GM12878 (cell line): ENCODE results near the gene ATP6V1C2. TPM values are rescaled to one million over a fixed set of nuclear protein-coding genes. Genes with fewer than 3 reads are reported as not detected.

Experiments
- ATAC-seq: fragments of 200-7000 bp; cut with Tn5 transposase; 3 replicates; pipeline ENCODE4 v1.9.1; 2020; ENCODE audit warnings: mild to moderate bottlenecking, moderate library complexity
- BruUV-seq: library from RNA; stranded (reverse); fragments of 400-500 nt; replicated peaks from 2 replicates; lab custom pipeline; 2021; lab: Mats Ljungman, UMichigan
- CTCF ChIA-PET: fragments of 300-600 bp; sonication (Branson Sonifier 250); formaldehyde crosslinking; extraction: SDS; loops from one replicate; lab custom pipeline; 2021; ENCODE audit warnings: inconsistent platforms; lab: Yijun Ruan, JAX
- POLR2A ChIA-PET: fragments of 350-600 bp; formaldehyde crosslinking; extraction: SDS; loops from one replicate; lab custom pipeline; 2021; ENCODE audit warnings: inconsistent platforms; lab: Charles Lee
- RAD21 ChIA-PET: fragments of 300-600 bp; sonication (Branson Sonifier 250); formaldehyde crosslinking; loops from one replicate; lab custom pipeline; 2023; ENCODE audit warnings: antibody characterized with exemption; ENCODE audit not compliant: unreplicated experiment; lab: Charles Lee
- SMC1A ChIA-PET: fragments of 300-600 bp; sonication (Branson Sonifier 250); formaldehyde crosslinking; loops from one replicate; lab custom pipeline; 2023; ENCODE audit not compliant: unreplicated experiment, uncharacterized antibody; lab: Charles Lee
- DNase-seq: peaks from one replicate; pipeline ENCODE4 v3.0.0-alpha.2; 2011; ENCODE audit warnings: low read depth, low spot score
- FAIRE-seq: peaks from 3 replicates; lab custom pipeline; 2011; peaks lifted over from hg19 to GRCh38; lab: Jason Lieb, UNC
- H2AFZ ChIP-seq: 2 replicates; pipeline ENCODE4 v1.6.0; 2011; ENCODE audit warnings: low read depth, low read length, control low read depth; ENCODE audit not compliant: control insufficient read depth
- H3K27ac ChIP-seq: 2 replicates; pipeline ENCODE4 v1.5.1; 2011; ENCODE audit warnings: control low read depth; ENCODE audit not compliant: control insufficient read depth, insufficient read depth
- H3K27me3 ChIP-seq, 2 experiments: replicated peaks in 1 of 2; 2 replicates each; pipeline versions ENCODE4 v1.6.0 to v1.6.1; 2011; ENCODE audit warnings: low read length in 1 of 2; ENCODE audit not compliant: control insufficient read depth in 2 of 2, insufficient read depth in 2 of 2
- H3K36me3 ChIP-seq, 2 experiments: 2 replicates each; pipeline ENCODE4 v1.5.1; 2011; ENCODE audit warnings: low read length in 1 of 2; ENCODE audit not compliant: control insufficient read depth in 2 of 2, insufficient read depth in 2 of 2
- H3K4me1 ChIP-seq: 2 replicates; pipeline ENCODE4 v1.6.1; 2011; ENCODE audit warnings: mild to moderate bottlenecking, low read length, moderate library complexity, mixed read lengths; ENCODE audit not compliant: control insufficient read depth, insufficient read depth
- H3K4me2 ChIP-seq: 2 replicates; pipeline ENCODE4 v1.6.0; 2011; ENCODE audit warnings: control low read depth; ENCODE audit not compliant: control insufficient read depth, insufficient read depth
- H3K4me3 ChIP-seq: fragments of 200-600 bp; sonication (generic); 2 replicates; pipeline ENCODE4 v1.5.1; 2016
- H3K79me2 ChIP-seq: 2 replicates; pipeline ENCODE4 v1.6.0; 2011; ENCODE audit warnings: low read length; ENCODE audit not compliant: control insufficient read depth, insufficient read depth
- H3K9ac ChIP-seq: 2 replicates; pipeline ENCODE4 v1.8.0; 2011; ENCODE audit warnings: low read length, control low read depth, mixed read lengths; ENCODE audit not compliant: control insufficient read depth, insufficient read depth
- H3K9me3 ChIP-seq: replicated peaks from 3 replicates; pipeline ENCODE4 v1.5.1; 2011; ENCODE audit warnings: mild to moderate bottlenecking, low read length; ENCODE audit not compliant: control insufficient read depth, insufficient read depth
- H4K20me1 ChIP-seq: 2 replicates; pipeline ENCODE4 v1.6.0; 2011; ENCODE audit not compliant: control insufficient read depth, insufficient read depth
- GABPA ChIP-seq: IDR thresholded peaks from 2 replicates; pipeline ENCODE4 v1.6.1; 2014; ENCODE audit warnings: antibody characterized with exemption, low read depth, mild to moderate bottlenecking, inconsistent platforms
- HDAC6 ChIP-seq: fragments of 200-600 bp; sonication (generic); IDR thresholded peaks from one replicate; pipeline ENCODE4 v1.8.0; 2017; ENCODE audit warnings: antibody characterized with exemption; ENCODE audit not compliant: unreplicated experiment
- IRF3 ChIP-seq: fragments of 450-650 bp; IDR thresholded peaks from 2 replicates; pipeline ENCODE4 v1.6.1; 2014; ENCODE audit warnings: mild to moderate bottlenecking
- POLR2A ChIP-seq: IDR thresholded peaks from 2 replicates; pipeline ENCODE4 v1.6.1; 2011; ENCODE audit warnings: low read depth, mild to moderate bottlenecking, low read length
- SPI1 ChIP-seq: IDR thresholded peaks from 2 replicates; pipeline ENCODE4 v1.6.1; 2011; ENCODE audit warnings: low read depth, mild to moderate bottlenecking, low read length, moderate library complexity, borderline replicate concordance; ENCODE audit not compliant: insufficient read depth
- ZNF622 ChIP-seq: fragments of 450-650 bp; IDR thresholded peaks from 2 replicates; pipeline ENCODE4 v1.6.1; 2017; ENCODE audit warnings: mild to moderate bottlenecking, inconsistent platforms
- WGBS: methylation state at CpG from one replicate; pipeline ENCODE4 v1.1.6; 2016; ENCODE audit warnings: low lambda C conversion rate; ENCODE audit not compliant: insufficient replicate concordance, insufficient coverage; ENCODE audit errors: missing lambda C conversion rate; 5-methylcytosine and 5-hydroxymethylcytosine counted together
- in situ Hi-C: fragments of 300-500 bp; cut with MboI; formaldehyde crosslinking; loops from 9 replicates; pipeline ENCODE4 v1.14.3; 2018; ENCODE audit warnings: mixed read lengths
- intact Hi-C: fragments of 100-400 bp; cut with micrococcal nuclease; formaldehyde crosslinking; loops from one replicate; pipeline ENCODE4 v1.14.2; 2022; ENCODE audit not compliant: unreplicated experiment
- polyA plus RNA-seq, 11 experiments: library from polyadenylated mRNA; depleted of rRNA in 4 of 11; unstranded in 6 of 11; stranded (reverse) in 5 of 11; fragments of >200 nt; fragmentation: Nextera tagmentation in 4 of 11; fragmentation: Illumina TruSeq in 1 of 11; extraction: Ambion mirVana in 4 of 11; extraction: Trizol in 1 of 11; gene quantifications; 1 replicate in 1 of 11; 2 replicates in 10 of 11; pipeline versions ENCODE4 v1.2.1 to v1.2.3, GENCODE V29; 2011 to 2016; ENCODE audit warnings: inconsistent platforms in 2 of 11, missing spikeins in 2 of 11, low read depth in 1 of 11
- total RNA-seq, 4 experiments: library from RNA; depleted of rRNA in 3 of 4; stranded (reverse); fragments of >200 nt in 3 of 4; fragmentation: Illumina TruSeq in 1 of 4; extraction: Trizol in 1 of 4; gene quantifications; 2 replicates each; pipeline versions ENCODE4 v1.2.1 to v1.2.3, GENCODE V29; 2013 to 2021

ATP6V1C2 gene
- total and polyA plus RNA-seq, 10 of the 15 experiments (the other 5 are each of a cell fraction or from before 2014, with no cell fraction given): 0.04 to 1.5 (median 0.24) TPM; not detected in 1

DNA sequence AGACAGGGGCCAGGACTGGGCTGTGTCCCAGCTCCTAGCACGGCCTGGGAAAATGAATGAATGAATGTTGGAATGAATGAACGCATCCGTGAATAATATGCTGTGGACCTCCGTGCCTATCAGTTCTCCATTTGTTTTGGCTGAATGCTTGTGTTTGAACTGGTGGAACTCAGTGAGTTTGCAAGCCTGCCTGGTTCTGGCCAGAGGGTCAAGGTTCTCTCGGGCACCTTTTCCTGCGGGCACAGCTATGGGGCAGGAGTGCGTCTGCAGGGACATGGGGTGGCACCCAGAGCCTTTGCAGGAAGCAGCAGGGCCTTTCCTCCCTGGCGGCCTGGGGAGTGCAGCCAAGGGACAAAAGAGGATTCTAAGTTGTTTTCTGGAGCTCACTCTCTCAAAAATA, 108.8 kb downstream of the ATP6V1C2 start:
- 72% methylated on average over 8 of the region's 8 CpGs for WGBS
- Histone ChIP-seq H3K27me3 (no peaks in the 10 kb centered on the region; a peak in 3 of 4 replicates), H3K79me2 (no peaks in the 10 kb centered on the region), H3K9ac (no peak overlapping the region), H3K27ac (no peak overlapping the region), H3K4me2 (no peak overlapping the region), H4K20me1 (no peaks in the 10 kb centered on the region), H3K9me3 (no peaks in the 10 kb centered on the region; the same call in 2 of the 3 replicates), H3K36me3 (no peaks in the 10 kb centered on the region), H2AFZ (no peak overlapping the region), H3K4me3 (no peak overlapping the region), H3K4me1 (no peaks in the 10 kb centered on the region)
- BruUV-seq: no TSS peak
- TF ChIP-seq ZNF622 (no peak), SPI1 (no peak), HDAC6 (no peak), GABPA (no peak), POLR2A (no peak), IRF3 (no peak)
- RAD21 ChIA-PET: no interaction called here
- CTCF ChIA-PET: interaction anchor here (1.0 to 4.6 kb wide), 8 partner anchors 15 to 560 kb away, joined by 3 to 42 read pairs (median 4); a partner anchor contains a TSS
- SMC1A ChIA-PET: interaction anchor here (1.4 kb wide), 1 partner anchor 70 kb away, joined by 7 read pairs; no protein-coding TSS in a partner anchor
- intact Hi-C loops: loop anchor here (10.0 kb wide), 1 partner anchor 755 kb away; no protein-coding TSS in a partner anchor
- no peak for FAIRE-seq
- in situ Hi-C loops: no loop called here
- no peak for DNase-seq
- POLR2A ChIA-PET: no interaction called here
- no peak for ATAC-seq
